Lower leg skin (tissue), 3 donors: ENCODE measurements around the gene SUV39H2.

Experiments
- CTCF ChIP-seq, 3 donors: fragments of 450-650 bp; IDR thresholded peaks; one replicate each; pipeline ENCODE4 v1.5.1; 2016; ENCODE audit warnings: antibody characterized with exemption in 3 of 3, mild to moderate bottlenecking in 3 of 3, moderate library complexity in 2 of 3
- POLR2A ChIP-seq, 2 donors: fragments of 450-650 bp; IDR thresholded peaks; one replicate each; pipeline ENCODE4 v1.6.1; 2016 to 2017; ENCODE audit warnings: antibody characterized with exemption in 2 of 2, mild to moderate bottlenecking in 1 of 2, moderate library complexity in 1 of 2

GRCh38 chr10:14844948-14845347, 33.7 kb upstream of the SUV39H2 start:
- TF ChIP-seq CTCF (IDR thresholded peaks at IDR 0.05) (no peak), POLR2A (IDR thresholded peaks at IDR 0.05) (no peak)
